IMR-90 (cell line): ENCODE results near the gene ARFIP1. TPM values are rescaled to one million over a fixed set of nuclear protein-coding genes. Genes with fewer than 3 reads are reported as not detected.

Source experiments
- ATAC-seq: fragments of 200-7000 bp; cut with Tn5 transposase; 2 replicates; pipeline ENCODE4 v1.9.1; 2020; ENCODE audit warnings: low read depth, mild to moderate bottlenecking, moderate library complexity
- BruUV-seq: library from RNA; stranded (reverse); fragments of 400-500 nt; replicated peaks from 2 replicates; lab custom pipeline; 2021; lab: Mats Ljungman, UMichigan
- CTCF ChIA-PET: fragments of 300-600 bp; formaldehyde crosslinking; extraction: SDS; loops from one replicate; lab custom pipeline; 2021; ENCODE audit warnings: antibody characterized with exemption; lab: Yijun Ruan, JAX
- POLR2A ChIA-PET: fragments of 300-600 bp; sonication (Branson Sonifier 250); formaldehyde crosslinking; loops from one replicate; lab custom pipeline; 2022; ENCODE audit warnings: antibody characterized with exemption; ENCODE audit not compliant: unreplicated experiment; lab: Charles Lee
- DNase-seq: peaks from one replicate; pipeline ENCODE4 v3.0.0; 2013
- H2AFZ ChIP-seq: replicated peaks from 2 replicates; pipeline ENCODE3; 2013; ENCODE audit warnings: low read length, mild to moderate bottlenecking; ENCODE audit not compliant: poor library complexity
- H2AK5ac ChIP-seq: 2 replicates; pipeline ENCODE4 v1.6.1; 2013; ENCODE audit warnings: low read depth, low read length, inconsistent platforms
- H2AK9ac ChIP-seq: replicated peaks from 2 replicates; pipeline ENCODE3; 2013; ENCODE audit warnings: mild to moderate bottlenecking, low read depth, low read length, moderate library complexity; ENCODE audit not compliant: poor library complexity
- H2BK120ac ChIP-seq: 2 replicates; pipeline ENCODE4 v1.6.1; 2013; ENCODE audit warnings: low read depth, low read length, inconsistent platforms
- H2BK15ac ChIP-seq: 3 replicates; pipeline ENCODE4 v1.6.1; 2013; ENCODE audit warnings: low read depth, low read length, inconsistent platforms
- H2BK20ac ChIP-seq: 2 replicates; pipeline ENCODE4 v1.6.1; 2013; ENCODE audit warnings: low read depth, mild to moderate bottlenecking, inconsistent platforms, low read length, moderate library complexity
- H2BK5ac ChIP-seq: 2 replicates; pipeline ENCODE4 v1.6.1; 2013; ENCODE audit warnings: mild to moderate bottlenecking, low read depth, low read length, inconsistent platforms; ENCODE audit not compliant: poor library complexity, severe bottlenecking
- H3K14ac ChIP-seq: replicated peaks from 2 replicates; pipeline ENCODE4 v1.6.1; 2013; ENCODE audit warnings: low read depth, low read length, inconsistent platforms
- H3K18ac ChIP-seq: 2 replicates; pipeline ENCODE4 v1.6.1; 2013; ENCODE audit warnings: low read depth, low read length, control low read depth
- H3K23ac ChIP-seq: 2 replicates; pipeline ENCODE4 v1.6.1; 2013; ENCODE audit warnings: low read depth, low read length, inconsistent platforms
- H3K27ac ChIP-seq: 2 replicates; pipeline ENCODE4 v1.5.1; 2013; ENCODE audit warnings: mild to moderate bottlenecking, control low read depth, low read length; ENCODE audit not compliant: insufficient read depth
- H3K27me3 ChIP-seq: 2 replicates; pipeline ENCODE4 v1.6.1; 2013; ENCODE audit warnings: low read length; ENCODE audit not compliant: control insufficient read depth, insufficient read depth
- H3K36me3 ChIP-seq: 2 replicates; pipeline ENCODE4 v1.6.1; 2013; ENCODE audit warnings: low read length, mixed read lengths; ENCODE audit not compliant: control insufficient read depth, insufficient read depth
- H3K4ac ChIP-seq: 2 replicates; pipeline ENCODE4 v1.6.1; 2013; ENCODE audit warnings: low read depth, low read length, inconsistent platforms
- H3K4me1 ChIP-seq: 2 replicates; pipeline ENCODE4 v1.6.1; 2013; ENCODE audit warnings: low read length, mixed read lengths; ENCODE audit not compliant: control insufficient read depth, insufficient read depth
- H3K4me2 ChIP-seq: 2 replicates; pipeline ENCODE4 v1.6.1; 2013; ENCODE audit warnings: low read depth, mild to moderate bottlenecking, control low read depth, low read length, moderate library complexity
- H3K4me3 ChIP-seq: 2 replicates; pipeline ENCODE4 v1.5.1; 2013; ENCODE audit warnings: low read depth, mild to moderate bottlenecking, control low read depth, low read length, moderate library complexity; ENCODE audit not compliant: insufficient read depth
- H3K56ac ChIP-seq: 2 replicates; pipeline ENCODE4 v1.6.1; 2013; ENCODE audit warnings: low read length, inconsistent platforms; ENCODE audit not compliant: insufficient read depth; ENCODE audit errors: extremely low read depth
- H3K79me1 ChIP-seq, 2 experiments: 2 replicates each; pipeline ENCODE4 v1.6.1; 2013; ENCODE audit warnings: low read length in 2 of 2, inconsistent platforms in 1 of 2, low read depth in 1 of 2
- H3K9ac ChIP-seq: 2 replicates; pipeline ENCODE4 v1.6.1; 2013; ENCODE audit warnings: low read depth, low read length, control low read depth
- H3K9me1 ChIP-seq: 2 replicates; pipeline ENCODE4 v1.6.1; 2013; ENCODE audit warnings: low read length, inconsistent platforms; ENCODE audit not compliant: insufficient read depth
- H3K9me3 ChIP-seq: 2 replicates; pipeline ENCODE4 v1.6.1; 2013; ENCODE audit warnings: low read length; ENCODE audit not compliant: control insufficient read depth, insufficient read depth
- H4K20me1 ChIP-seq: 2 replicates; pipeline ENCODE4 v1.6.1; 2013; ENCODE audit warnings: low read length, inconsistent platforms; ENCODE audit not compliant: insufficient read depth
- H4K5ac ChIP-seq: 2 replicates; pipeline ENCODE4 v1.6.1; 2013; ENCODE audit warnings: mild to moderate bottlenecking, low read depth, low read length, control low read depth
- H4K8ac ChIP-seq, 2 experiments: 2 replicates each; pipeline ENCODE4 v1.6.1; 2013; ENCODE audit warnings: low read depth in 2 of 2, low read length in 2 of 2, control low read depth in 1 of 2, inconsistent platforms in 1 of 2
- H4K91ac ChIP-seq: 2 replicates; pipeline ENCODE4 v1.6.1; 2013; ENCODE audit warnings: low read depth, low read length, inconsistent platforms; ENCODE audit not compliant: insufficient read depth
- BHLHE40 ChIP-seq: fragments of 150-350 bp; IDR thresholded peaks from 2 replicates; pipeline ENCODE4 v1.6.1; 2016; ENCODE audit warnings: mild to moderate bottlenecking, low read depth, low read length
- FOS ChIP-seq: fragments of 150-350 bp; IDR thresholded peaks from 2 replicates; pipeline ENCODE4 v1.6.1; 2016; ENCODE audit warnings: low read depth, low read length
- MAZ ChIP-seq: IDR thresholded peaks from 2 replicates; pipeline ENCODE4 v1.6.1; 2012; ENCODE audit warnings: low read depth, mild to moderate bottlenecking, low read length, improper control_type of control experiment, moderate library complexity, borderline replicate concordance
- MXI1 ChIP-seq: IDR thresholded peaks from 2 replicates; pipeline ENCODE4 v1.6.1; 2012; ENCODE audit warnings: low read depth, mild to moderate bottlenecking, low read length, moderate library complexity, borderline replicate concordance
- RAD21 ChIP-seq: IDR thresholded peaks from 2 replicates; pipeline ENCODE4 v1.6.1; 2012; ENCODE audit warnings: low read length, improper control_type of control experiment
- RCOR1 ChIP-seq: IDR thresholded peaks from 2 replicates; pipeline ENCODE4 v1.6.1; 2012; ENCODE audit warnings: mild to moderate bottlenecking, low read length, improper control_type of control experiment; ENCODE audit not compliant: insufficient replicate concordance
- RFX5 ChIP-seq: IDR thresholded peaks from 2 replicates; pipeline ENCODE4 v1.8.0; 2012; ENCODE audit warnings: low read depth, mild to moderate bottlenecking, low read length, moderate library complexity
- SMC3 ChIP-seq: fragments of 150-350 bp; IDR thresholded peaks from 2 replicates; pipeline ENCODE4 v1.6.1; 2016; ENCODE audit warnings: low read depth, mild to moderate bottlenecking, antibody characterized with exemption, low read length, moderate library complexity
- WGBS, 2 experiments: methylation state at CpG; one replicate each; pipeline versions ENCODE4 v1.1.5 to v1.1.7; 2013; ENCODE audit warnings: missing lambda C conversion rate in 2 of 2; ENCODE audit not compliant: insufficient read length in 1 of 2; ENCODE audit errors: extremely low coverage in 2 of 2; 5-methylcytosine and 5-hydroxymethylcytosine counted together
- dilution Hi-C: fragments of 300-500 bp; cut with HindIII; formaldehyde crosslinking; loops from one replicate; pipeline ENCODE4 v1.14.3; 2018; ENCODE audit warnings: low sequenced_read_pairs; ENCODE audit not compliant: unreplicated experiment
- in situ Hi-C: fragments of 300-500 bp; cut with MboI; formaldehyde crosslinking; loops from 3 replicates; pipeline ENCODE4 v1.14.3; 2019; ENCODE audit warnings: low sequenced_read_pairs, inconsistent platforms, mixed read lengths
- intact Hi-C: fragments of 100-400 bp; cut with micrococcal nuclease; formaldehyde crosslinking; loops from 2 replicates; pipeline ENCODE4 v1.10.0; 2022
- polyA plus RNA-seq, 3 experiments: library from polyadenylated mRNA; depleted of rRNA; stranded (reverse); fragments of >200 nt; gene quantifications; 2 replicates each; pipeline ENCODE4 v1.2.3, GENCODE V29; 2012; ENCODE audit warnings: low replicate concordance in 1 of 3
- total RNA-seq: library from RNA; depleted of rRNA; stranded (reverse); fragments of >200 nt; gene quantifications from 2 replicates; pipeline ENCODE4 v1.2.3, GENCODE V29; 2012
- TF ChIP-seq, protein P1 (sequence below): conservative IDR thresholded peaks from 2 replicates; pipeline ENCODE4 v1.5.1; 2012; ENCODE audit warnings: mild to moderate bottlenecking, low read depth, low read length, improper control_type of control experiment

ARFIP1 gene
- total and polyA plus RNA-seq, 2 of the 4 experiments (the other 2 are of a cell fraction), result 12.7 to 30.5 TPM

DNA sequence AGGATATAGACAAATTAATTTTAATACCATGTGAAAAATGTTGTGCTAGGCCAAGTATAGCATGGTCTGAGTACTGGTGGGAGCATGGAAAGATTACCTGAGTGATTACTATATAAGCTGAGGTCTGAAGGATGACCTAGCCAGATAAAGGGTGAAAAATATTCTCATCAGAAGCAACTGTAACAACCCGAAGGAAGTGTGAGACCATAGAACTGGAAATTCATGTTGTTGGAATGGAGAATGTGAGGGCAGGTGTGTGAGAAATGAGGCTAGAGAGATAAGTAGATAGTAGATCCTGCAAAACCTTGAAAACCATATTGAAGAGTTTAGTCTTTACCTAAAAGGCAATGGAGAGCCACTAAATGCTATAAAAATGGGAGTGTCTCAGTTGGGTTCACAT is 71.5 kb downstream of the ARFIP1 start:
- Histone ChIP-seq H3K27ac (no peak overlapping the region), H3K36me3 (no peaks in the 10 kb centered on the region), H3K27me3 (no peaks in the 10 kb centered on the region), H3K79me1 (peaks cover 23 to 26% of the 10 kb centered on the region in 2 experiments), H3K9me1 (peaks cover 4% of the 10 kb centered on the region), H4K8ac (no peak overlapping the region), H4K5ac (no peak overlapping the region), H3K4ac (no peak overlapping the region), H3K4me2 (no peak overlapping the region), H2BK20ac (no peak overlapping the region), H2BK15ac (no peak overlapping the region), H2BK5ac (no peak overlapping the region), H3K23ac (no peak overlapping the region), H3K18ac (no peak overlapping the region), H4K91ac (no peak overlapping the region), H3K4me1 (peaks cover 2% of the 10 kb centered on the region), H3K56ac (no peak overlapping the region), H3K4me3 (no peak overlapping the region), H2AK5ac (no peak overlapping the region), H3K9me3 (peaks cover 9% of the 10 kb centered on the region), H4K20me1 (no peaks in the 10 kb centered on the region; the same call in 1 of the 2 replicates), H2AFZ (no peak overlapping the region), H3K9ac (no peak overlapping the region), H2BK120ac (no peak overlapping the region), H3K14ac (no peak overlapping the region), H2AK9ac (no peak overlapping the region)
- DNase-seq, result no peak
- TF ChIP-seq SMC3 (no peak), MAZ (no peak), FOS (no peak), RAD21 (no peak), MXI1 (no peak), BHLHE40 (no peak), RCOR1 (no peak), RFX5 (no peak)
- TF ChIP-seq, protein P1, sequence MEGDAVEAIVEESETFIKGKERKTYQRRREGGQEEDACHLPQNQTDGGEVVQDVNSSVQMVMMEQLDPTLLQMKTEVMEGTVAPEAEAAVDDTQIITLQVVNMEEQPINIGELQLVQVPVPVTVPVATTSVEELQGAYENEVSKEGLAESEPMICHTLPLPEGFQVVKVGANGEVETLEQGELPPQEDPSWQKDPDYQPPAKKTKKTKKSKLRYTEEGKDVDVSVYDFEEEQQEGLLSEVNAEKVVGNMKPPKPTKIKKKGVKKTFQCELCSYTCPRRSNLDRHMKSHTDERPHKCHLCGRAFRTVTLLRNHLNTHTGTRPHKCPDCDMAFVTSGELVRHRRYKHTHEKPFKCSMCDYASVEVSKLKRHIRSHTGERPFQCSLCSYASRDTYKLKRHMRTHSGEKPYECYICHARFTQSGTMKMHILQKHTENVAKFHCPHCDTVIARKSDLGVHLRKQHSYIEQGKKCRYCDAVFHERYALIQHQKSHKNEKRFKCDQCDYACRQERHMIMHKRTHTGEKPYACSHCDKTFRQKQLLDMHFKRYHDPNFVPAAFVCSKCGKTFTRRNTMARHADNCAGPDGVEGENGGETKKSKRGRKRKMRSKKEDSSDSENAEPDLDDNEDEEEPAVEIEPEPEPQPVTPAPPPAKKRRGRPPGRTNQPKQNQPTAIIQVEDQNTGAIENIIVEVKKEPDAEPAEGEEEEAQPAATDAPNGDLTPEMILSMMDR, result no peak
- ATAC-seq, result no peak
- ChIA-PET CTCF (interaction anchor here (0.6 to 1.0 kb wide), 3 partner anchors 41 to 276 kb away, joined by 3 to 4 read pairs (median 3); no protein-coding TSS in a partner anchor), POLR2A (no interaction called here)
- WGBS, 2 experiments, result no CpG with 5 or more reads among the region's 1 CpG
- in situ Hi-C loops, result no loop called here
- intact Hi-C loops, result no loop called here
- dilution Hi-C loops, result no loop called here
- no TSS peak for BruUV-seq
